GM18498 (cell line): ENCODE results near the gene UBE2L5.

ENCODE experiments used
- ATAC-seq: cut with Tn5 transposase; IDR thresholded peaks from one replicate; pipeline ENCODE4 v1.9.1; 2021; ENCODE audit warnings: mild to moderate bottlenecking, moderate library complexity; ENCODE audit not compliant: unreplicated experiment

Gene UBE2L5

DNA sequence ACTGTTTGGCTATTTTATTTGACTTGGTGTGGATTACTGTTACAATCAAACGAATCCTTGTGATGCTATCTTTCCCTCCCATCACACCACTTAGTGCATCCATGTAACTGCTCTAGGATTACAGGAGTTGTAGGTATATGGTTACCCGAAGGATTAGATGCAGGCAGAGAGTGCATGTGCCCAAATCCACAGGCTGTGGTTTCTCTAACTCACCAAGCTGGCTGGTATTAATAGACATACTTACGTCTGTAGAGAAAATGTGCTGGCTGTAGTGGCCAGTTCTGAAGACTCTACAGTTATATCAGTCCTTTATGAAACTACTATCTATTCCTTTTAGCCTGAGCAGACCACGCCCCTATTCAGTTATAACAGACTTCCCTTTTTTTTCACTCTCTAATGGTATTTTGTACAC lies 44.6 kb downstream of the UBE2L5 start:
- ATAC-seq = no peak

DNA sequence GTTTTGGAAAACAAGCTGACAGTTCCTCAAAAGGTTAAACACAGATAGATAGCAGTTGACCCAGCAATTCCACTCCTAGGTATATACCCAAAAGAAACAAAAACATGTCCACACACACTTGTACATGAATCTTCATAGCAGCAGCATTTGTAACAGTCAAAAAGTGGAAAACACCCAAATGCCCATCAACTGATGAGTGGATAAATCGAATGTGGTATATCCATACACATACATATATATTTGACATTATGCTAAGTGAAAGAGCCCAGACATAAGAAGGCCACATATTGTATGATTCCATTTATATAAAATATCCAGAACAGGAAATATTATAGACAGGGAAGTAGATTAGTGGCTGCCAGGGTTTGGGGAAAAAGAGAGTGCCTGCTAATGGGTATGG lies 51.4 kb downstream of the UBE2L5 start:
- ATAC-seq = no peak

- ATAC-seq = peak; percentile 92
These were observed 55.3 kb downstream of the UBE2L5 start for GRCh38 chr13:30477346-30478195.
